K562 (cell line): ENCODE data around the gene REG4. TPM values are rescaled to one million over a fixed set of nuclear protein-coding genes. Genes with fewer than 3 reads are reported as not detected.

ENCODE experiments used
- ATAC-seq: fragments of 200-7000 bp; cut with Tn5 transposase; 3 replicates; pipeline ENCODE4 v1.9.1; 2020; ENCODE audit warnings: moderate library complexity
- BruUV-seq: library from RNA; stranded (reverse); fragments of 400-500 nt; replicated peaks from 2 replicates; lab custom pipeline; 2021; lab: Mats Ljungman, UMichigan
- CTCF ChIA-PET: fragments of 300-600 bp; formaldehyde crosslinking; extraction: SDS; loops from one replicate; lab custom pipeline; 2021; ENCODE audit warnings: low intra/inter-chr PET ratio; lab: Yijun Ruan, JAX
- POLR2A ChIA-PET: fragments of 300-600, 350-650 bp; sonication (Branson Sonifier 250); formaldehyde crosslinking; extraction: SDS; loops from one replicate; lab custom pipeline; 2021; ENCODE audit warnings: antibody characterized with exemption, inconsistent platforms; lab: Yijun Ruan, JAX
- DNase-seq, 4 experiments: peaks; one replicate each; pipeline versions ENCODE4 v3.0.0 to v3.0.0-alpha.2; 2011 to 2018; ENCODE audit warnings: low spot score in 3 of 4, mixed read lengths in 3 of 4; ENCODE audit errors: extremely low read depth in 1 of 4
- FAIRE-seq: peaks from 2 replicates; lab custom pipeline; 2011; peaks lifted over from hg19 to GRCh38; lab: Jason Lieb, UNC
- H2AFZ ChIP-seq: 2 replicates; pipeline ENCODE4 v1.6.0; 2011; ENCODE audit warnings: low read depth, low read length, control low read depth, inconsistent platforms
- H3K27ac ChIP-seq: fragments of 200-600 bp; 3 replicates; pipeline ENCODE4 v1.8.0; 2011; ENCODE audit warnings: low read depth, mild to moderate bottlenecking, control low read depth, inconsistent platforms, low read length, moderate library complexity, mixed read lengths; ENCODE audit errors: extremely low read depth
- H3K27me3 ChIP-seq, 2 experiments: fragments of 300-600 bp in 1 of 2; 2 replicates in 1 of 2; 3 replicates in 1 of 2; pipeline versions ENCODE4 v1.6.0 to v1.8.0; 2011; ENCODE audit warnings: inconsistent platforms in 2 of 2, low read length in 2 of 2, mild to moderate bottlenecking in 1 of 2, mixed read lengths in 1 of 2, moderate library complexity in 1 of 2; ENCODE audit not compliant: control insufficient read depth in 2 of 2, insufficient read depth in 2 of 2
- H3K36me3 ChIP-seq: fragments of 300-600 bp; 3 replicates; pipeline ENCODE4 v1.8.0; 2011; ENCODE audit warnings: mild to moderate bottlenecking, low read length, inconsistent platforms; ENCODE audit not compliant: control insufficient read depth, insufficient read depth
- H3K4me1 ChIP-seq, 2 experiments: fragments of 200-600 bp in 1 of 2; replicated peaks in 1 of 2; 2 replicates in 1 of 2; 3 replicates in 1 of 2; pipeline versions ENCODE4 v1.5.1 to v1.8.0; 2011; ENCODE audit warnings: inconsistent platforms in 2 of 2, low read length in 2 of 2, mild to moderate bottlenecking in 1 of 2, mixed read lengths in 1 of 2, moderate library complexity in 1 of 2; ENCODE audit not compliant: control insufficient read depth in 2 of 2, insufficient read depth in 2 of 2
- H3K4me2 ChIP-seq: 2 replicates; pipeline ENCODE4 v1.6.1; 2011; ENCODE audit warnings: low read length, control low read depth, inconsistent platforms, mixed read lengths; ENCODE audit not compliant: insufficient read depth
- H3K4me3 ChIP-seq: fragments of 200-600 bp; sonication (generic), shearing (Covaris generic); 2 replicates; pipeline ENCODE4 v1.5.1; 2016; ENCODE audit warnings: control low read depth, inconsistent platforms
- H3K79me2 ChIP-seq: fragments of 200-600 bp; 3 replicates; pipeline ENCODE4 v1.8.0; 2011; ENCODE audit warnings: low read length, inconsistent platforms; ENCODE audit not compliant: control insufficient read depth, insufficient read depth
- H3K9ac ChIP-seq, 2 experiments: 2 replicates each; pipeline versions ENCODE4 v1.6.0 to v1.6.1; 2011; ENCODE audit warnings: low read depth in 2 of 2, low read length in 2 of 2, control low read depth in 1 of 2, inconsistent platforms in 1 of 2, mild to moderate bottlenecking in 1 of 2, mixed read lengths in 1 of 2; ENCODE audit not compliant: insufficient read depth in 1 of 2
- H3K9me1 ChIP-seq: one replicate; pipeline ENCODE4 v1.6.0; 2011; ENCODE audit warnings: inconsistent platforms, mild to moderate bottlenecking, low read length, moderate library complexity; ENCODE audit not compliant: control insufficient read depth, insufficient read depth
- H3K9me3 ChIP-seq: replicated peaks from 2 replicates; pipeline ENCODE4 v1.5.1; 2011; ENCODE audit warnings: low read depth, low read length, inconsistent platforms; ENCODE audit not compliant: control insufficient read depth, insufficient read depth
- H4K20me1 ChIP-seq: replicated peaks from 2 replicates; pipeline ENCODE4 v1.6.1; 2011; ENCODE audit warnings: low read length, inconsistent platforms, mixed read lengths; ENCODE audit not compliant: control insufficient read depth, insufficient read depth
- POLR2H ChIP-seq: IDR thresholded peaks from 2 replicates; pipeline ENCODE4 v1.6.1; 2016; ENCODE audit warnings: missing genetic modification characterization, low read depth, mild to moderate bottlenecking, control low read depth, missing compliant biosample characterization, moderate library complexity
- PYGO2 ChIP-seq: fragments of 450-650 bp; IDR thresholded peaks from 2 replicates; pipeline ENCODE4 v1.6.1; 2016; ENCODE audit warnings: mild to moderate bottlenecking, missing genetic modification characterization, moderate library complexity, missing compliant biosample characterization
- WGBS: fragments of 100-300 bp; shearing (Covaris generic); methylation state at CpG from one replicate; pipeline ENCODE4 v1.1.6; 2016; ENCODE audit warnings: low coverage, mixed read lengths; ENCODE audit not compliant: insufficient coverage; ENCODE audit errors: missing lambda C conversion rate; 5-methylcytosine and 5-hydroxymethylcytosine counted together
- in situ Hi-C: fragments of 300-500 bp; cut with MboI; formaldehyde crosslinking; loops from 4 replicates; pipeline ENCODE4 v1.15.0; 2018; ENCODE audit warnings: inconsistent platforms, mixed read lengths
- intact Hi-C: fragments of 100-400 bp; cut with micrococcal nuclease; formaldehyde crosslinking; loops from 2 replicates; pipeline ENCODE4 v1.14.2; 2022
- polyA plus RNA-seq, 8 experiments: library from polyadenylated mRNA; depleted of rRNA in 4 of 8; stranded (reverse) in 5 of 8; unstranded in 3 of 8; fragments of >200 nt; fragmentation: Nextera tagmentation in 2 of 8; fragmentation: Illumina TruSeq in 1 of 8; extraction: Ambion mirVana in 2 of 8; extraction: Trizol in 1 of 8; gene quantifications; 2 replicates each; pipeline versions ENCODE4 v1.2.1 to v1.2.3, GENCODE V29; 2011 to 2014; ENCODE audit warnings: inconsistent platforms in 1 of 8, missing spikeins in 1 of 8
- total RNA-seq, 7 experiments: library from RNA; depleted of rRNA in 6 of 7; stranded (reverse); fragments of >200 nt in 6 of 7; fragmentation: Illumina TruSeq in 2 of 7; extraction: Trizol in 2 of 7; gene quantifications; 2 replicates each; pipeline versions ENCODE4 v1.2.1 to v1.2.3, GENCODE V29; 2011 to 2021; ENCODE audit warnings: low replicate concordance in 1 of 7
- TF ChIP-seq, protein P1 (sequence below), 2 experiments: fragments of 450-650 bp; formaldehyde crosslinking in 1 of 2; IDR thresholded peaks; 2 replicates each; pipeline versions ENCODE4 v1.4.0 to v1.6.1; 2014 to 2020; ENCODE audit warnings: mild to moderate bottlenecking in 2 of 2, borderline replicate concordance in 1 of 2, low read depth in 1 of 2
- TF ChIP-seq, protein P2 (sequence below): fragments of 250-450 bp; sonication (Bioruptor Pico); IDR thresholded peaks from 2 replicates; pipeline ENCODE4 v1.4.0; 2020; ENCODE audit warnings: mild to moderate bottlenecking, moderate library complexity, borderline replicate concordance
- TF ChIP-seq, protein P3 (sequence below): sonication (generic); formaldehyde crosslinking; IDR thresholded peaks from 2 replicates; pipeline ENCODE4 v1.8.1; 2023; ENCODE audit warnings: mild to moderate bottlenecking, missing genetic modification reagents, moderate library complexity
- TF ChIP-seq, protein P4 (sequence below): sonication (generic); IDR thresholded peaks from 2 replicates; pipeline ENCODE4 v1.6.1; 2016

REG4 gene
- total and polyA plus RNA-seq, 9 of the 15 experiments (the other 6 are each of a cell fraction or from before 2014, with no cell fraction given) = not detected

DNA sequence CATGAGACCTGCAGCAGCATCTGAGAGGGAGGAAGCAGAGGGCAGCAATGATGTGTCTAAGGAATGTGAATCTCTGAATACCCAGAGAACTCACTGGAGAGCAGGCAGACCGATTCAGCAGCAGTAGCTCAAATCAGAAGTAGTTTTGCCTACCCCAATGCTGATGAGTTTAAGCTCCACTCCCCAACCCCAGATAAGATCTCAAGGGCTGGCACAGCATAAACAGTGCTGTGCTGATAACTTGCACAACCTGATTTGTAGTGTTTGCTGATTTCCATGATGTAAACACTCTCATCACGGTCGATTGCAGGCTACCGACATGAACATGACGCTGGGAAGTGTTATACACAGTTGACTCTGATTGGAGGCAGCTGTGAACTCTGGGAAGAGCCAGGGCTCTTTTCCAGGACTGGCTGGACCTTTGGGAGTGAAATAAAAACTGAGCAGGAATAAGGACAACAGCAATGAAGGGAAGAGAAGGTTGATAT lies 31.3 kb downstream of the REG4 start:
- no TSS peak for BruUV-seq
- no peak for FAIRE-seq
- POLR2A ChIA-PET = interaction anchor here (0.6 kb wide), 1 partner anchor 38 kb away, joined by 3 read pairs; no protein-coding TSS in a partner anchor
- H3K9me3 ChIP-seq = no peaks in the 10 kb centered on the region
- no peak for ATAC-seq
- no peaks in the 10 kb centered on the region for H3K36me3 ChIP-seq
- no peaks in the 10 kb centered on the region for H4K20me1 ChIP-seq
- in situ Hi-C loops (no loop called here), intact Hi-C loops (no loop called here)
- 0% methylated on average over 5 of the region's 5 CpGs for WGBS
- TF ChIP-seq, protein P1, sequence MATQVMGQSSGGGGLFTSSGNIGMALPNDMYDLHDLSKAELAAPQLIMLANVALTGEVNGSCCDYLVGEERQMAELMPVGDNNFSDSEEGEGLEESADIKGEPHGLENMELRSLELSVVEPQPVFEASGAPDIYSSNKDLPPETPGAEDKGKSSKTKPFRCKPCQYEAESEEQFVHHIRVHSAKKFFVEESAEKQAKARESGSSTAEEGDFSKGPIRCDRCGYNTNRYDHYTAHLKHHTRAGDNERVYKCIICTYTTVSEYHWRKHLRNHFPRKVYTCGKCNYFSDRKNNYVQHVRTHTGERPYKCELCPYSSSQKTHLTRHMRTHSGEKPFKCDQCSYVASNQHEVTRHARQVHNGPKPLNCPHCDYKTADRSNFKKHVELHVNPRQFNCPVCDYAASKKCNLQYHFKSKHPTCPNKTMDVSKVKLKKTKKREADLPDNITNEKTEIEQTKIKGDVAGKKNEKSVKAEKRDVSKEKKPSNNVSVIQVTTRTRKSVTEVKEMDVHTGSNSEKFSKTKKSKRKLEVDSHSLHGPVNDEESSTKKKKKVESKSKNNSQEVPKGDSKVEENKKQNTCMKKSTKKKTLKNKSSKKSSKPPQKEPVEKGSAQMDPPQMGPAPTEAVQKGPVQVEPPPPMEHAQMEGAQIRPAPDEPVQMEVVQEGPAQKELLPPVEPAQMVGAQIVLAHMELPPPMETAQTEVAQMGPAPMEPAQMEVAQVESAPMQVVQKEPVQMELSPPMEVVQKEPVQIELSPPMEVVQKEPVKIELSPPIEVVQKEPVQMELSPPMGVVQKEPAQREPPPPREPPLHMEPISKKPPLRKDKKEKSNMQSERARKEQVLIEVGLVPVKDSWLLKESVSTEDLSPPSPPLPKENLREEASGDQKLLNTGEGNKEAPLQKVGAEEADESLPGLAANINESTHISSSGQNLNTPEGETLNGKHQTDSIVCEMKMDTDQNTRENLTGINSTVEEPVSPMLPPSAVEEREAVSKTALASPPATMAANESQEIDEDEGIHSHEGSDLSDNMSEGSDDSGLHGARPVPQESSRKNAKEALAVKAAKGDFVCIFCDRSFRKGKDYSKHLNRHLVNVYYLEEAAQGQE (IDR thresholded peaks at IDR 0.05; ENCODE audit: borderline replicate concordance) = no peak
- TF ChIP-seq, protein P1 (CRISPR knock-in tag; IDR thresholded peaks at IDR 0.05; ENCODE audit: low read depth) = no peak
- TF ChIP-seq PYGO2 (tag) (no peak), POLR2H (tag) (no peak)
- TF ChIP-seq, protein P2, sequence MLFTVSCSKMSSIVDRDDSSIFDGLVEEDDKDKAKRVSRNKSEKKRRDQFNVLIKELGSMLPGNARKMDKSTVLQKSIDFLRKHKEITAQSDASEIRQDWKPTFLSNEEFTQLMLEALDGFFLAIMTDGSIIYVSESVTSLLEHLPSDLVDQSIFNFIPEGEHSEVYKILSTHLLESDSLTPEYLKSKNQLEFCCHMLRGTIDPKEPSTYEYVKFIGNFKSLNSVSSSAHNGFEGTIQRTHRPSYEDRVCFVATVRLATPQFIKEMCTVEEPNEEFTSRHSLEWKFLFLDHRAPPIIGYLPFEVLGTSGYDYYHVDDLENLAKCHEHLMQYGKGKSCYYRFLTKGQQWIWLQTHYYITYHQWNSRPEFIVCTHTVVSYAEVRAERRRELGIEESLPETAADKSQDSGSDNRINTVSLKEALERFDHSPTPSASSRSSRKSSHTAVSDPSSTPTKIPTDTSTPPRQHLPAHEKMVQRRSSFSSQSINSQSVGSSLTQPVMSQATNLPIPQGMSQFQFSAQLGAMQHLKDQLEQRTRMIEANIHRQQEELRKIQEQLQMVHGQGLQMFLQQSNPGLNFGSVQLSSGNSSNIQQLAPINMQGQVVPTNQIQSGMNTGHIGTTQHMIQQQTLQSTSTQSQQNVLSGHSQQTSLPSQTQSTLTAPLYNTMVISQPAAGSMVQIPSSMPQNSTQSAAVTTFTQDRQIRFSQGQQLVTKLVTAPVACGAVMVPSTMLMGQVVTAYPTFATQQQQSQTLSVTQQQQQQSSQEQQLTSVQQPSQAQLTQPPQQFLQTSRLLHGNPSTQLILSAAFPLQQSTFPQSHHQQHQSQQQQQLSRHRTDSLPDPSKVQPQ = no peak
- TF ChIP-seq, protein P3, sequence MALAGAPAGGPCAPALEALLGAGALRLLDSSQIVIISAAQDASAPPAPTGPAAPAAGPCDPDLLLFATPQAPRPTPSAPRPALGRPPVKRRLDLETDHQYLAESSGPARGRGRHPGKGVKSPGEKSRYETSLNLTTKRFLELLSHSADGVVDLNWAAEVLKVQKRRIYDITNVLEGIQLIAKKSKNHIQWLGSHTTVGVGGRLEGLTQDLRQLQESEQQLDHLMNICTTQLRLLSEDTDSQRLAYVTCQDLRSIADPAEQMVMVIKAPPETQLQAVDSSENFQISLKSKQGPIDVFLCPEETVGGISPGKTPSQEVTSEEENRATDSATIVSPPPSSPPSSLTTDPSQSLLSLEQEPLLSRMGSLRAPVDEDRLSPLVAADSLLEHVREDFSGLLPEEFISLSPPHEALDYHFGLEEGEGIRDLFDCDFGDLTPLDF = no peak
- TF ChIP-seq, protein P4, sequence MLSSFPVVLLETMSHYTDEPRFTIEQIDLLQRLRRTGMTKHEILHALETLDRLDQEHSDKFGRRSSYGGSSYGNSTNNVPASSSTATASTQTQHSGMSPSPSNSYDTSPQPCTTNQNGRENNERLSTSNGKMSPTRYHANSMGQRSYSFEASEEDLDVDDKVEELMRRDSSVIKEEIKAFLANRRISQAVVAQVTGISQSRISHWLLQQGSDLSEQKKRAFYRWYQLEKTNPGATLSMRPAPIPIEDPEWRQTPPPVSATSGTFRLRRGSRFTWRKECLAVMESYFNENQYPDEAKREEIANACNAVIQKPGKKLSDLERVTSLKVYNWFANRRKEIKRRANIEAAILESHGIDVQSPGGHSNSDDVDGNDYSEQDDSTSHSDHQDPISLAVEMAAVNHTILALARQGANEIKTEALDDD = no peak
- CTCF ChIA-PET = no interaction called here
- H3K79me2 ChIP-seq = no peaks in the 10 kb centered on the region
- H2AFZ ChIP-seq = no peak overlapping the region
- no peak overlapping the region for H3K4me2 ChIP-seq
- H3K4me3 ChIP-seq = no peak overlapping the region
- peaks cover 9 to 34% of the 10 kb centered on the region in 2 experiments; a peak in 4 of 5 replicates for H3K27me3 ChIP-seq
- DNase-seq = no peak
- 0 out of 5 replicates have a peak, but pooled peaks cover 0 to 3% of the 10 kb centered on the region in 2 experiments for H3K4me1 ChIP-seq
- H3K9ac ChIP-seq = no peak overlapping the region
- no peaks in the 10 kb centered on the region for H3K9me1 ChIP-seq
- H3K27ac ChIP-seq = no peak overlapping the region
